Gastroesophageal sphincter (tissue), 3 donors: ENCODE measurements around the gene ITGA7.

Experiments
- CTCF ChIP-seq, 4 experiments: fragments of 200-600 bp in 2 of 4; fragments of 450-650 bp in 2 of 4; sonication (generic) in 1 of 4; IDR thresholded peaks; one replicate each; pipeline ENCODE4 v1.5.1; 2017 to 2019; ENCODE audit warnings: antibody characterized with exemption in 4 of 4, mild to moderate bottlenecking in 2 of 4, moderate library complexity in 2 of 4
- EP300 ChIP-seq: sonication (generic); formaldehyde crosslinking; IDR thresholded peaks from one replicate; pipeline ENCODE4 v1.6.1; 2017; ENCODE audit warnings: antibody characterized with exemption, mild to moderate bottlenecking
- POLR2A ChIP-seq, 2 donors: fragments of 450-650 bp; IDR thresholded peaks; one replicate each; pipeline ENCODE4 v1.6.1; 2017; ENCODE audit warnings: antibody characterized with exemption in 2 of 2, mild to moderate bottlenecking in 2 of 2, moderate library complexity in 1 of 2
- POLR2AphosphoS5 ChIP-seq: sonication (generic); formaldehyde crosslinking; IDR thresholded peaks from one replicate; pipeline ENCODE4 v1.6.1; 2017; ENCODE audit warnings: antibody characterized with exemption

DNA sequence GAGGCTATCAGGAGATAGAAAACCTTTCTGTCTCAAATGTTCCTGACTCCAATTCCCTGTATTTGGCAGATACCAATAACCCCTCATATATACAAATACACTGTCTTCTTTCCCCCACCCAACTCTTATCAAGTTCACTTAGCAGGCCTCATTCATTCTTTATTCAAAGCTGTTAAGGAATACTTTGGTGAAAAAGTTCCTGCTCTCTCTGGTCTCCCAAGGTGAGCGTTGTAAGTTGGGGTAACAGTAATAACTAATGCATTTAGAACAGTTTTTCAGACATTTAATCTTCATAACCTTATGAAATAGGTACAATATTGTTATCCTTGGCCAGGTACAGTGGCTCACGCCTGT is 31.3 kb upstream of the ITGA7 start:
- no peak for TF ChIP-seq CTCF (IDR thresholded peaks at IDR 0.05)
- no peak for TF ChIP-seq POLR2A (IDR thresholded peaks at IDR 0.05)
- no peak for TF ChIP-seq EP300
- no peak for TF ChIP-seq POLR2AphosphoS5
